CD4-positive, alpha-beta T cell (primary cell): Measurements from ENCODE around the gene TMEM201. TPM values are rescaled to one million over a fixed set of nuclear protein-coding genes. Genes with fewer than 3 reads are reported as not detected.

Source experiments
- ATAC-seq: fragments of 200-7000 bp; cut with Tn5 transposase; one replicate; pipeline ENCODE4 v1.10.0; 2022; ENCODE audit warnings: mild to moderate bottlenecking; ENCODE audit not compliant: poor library complexity
- CTCF ChIA-PET: fragments of 350-600 bp; sonication (Branson Sonifier 250); formaldehyde crosslinking; loops from one replicate; lab custom pipeline; 2021; ENCODE audit warnings: antibody characterized with exemption, inconsistent platforms; lab: Charles Lee
- POLR2A ChIA-PET: fragments of 350-600 bp; sonication (Branson Sonifier 250); formaldehyde crosslinking; loops from one replicate; lab custom pipeline; 2021; ENCODE audit warnings: antibody characterized with exemption, inconsistent platforms; lab: Charles Lee
- DNase-seq, 14 experiments: peaks; one replicate each; pipeline ENCODE4 v3.0.0-alpha.2; 2013 to 2020; ENCODE audit warnings: mixed read lengths in 2 of 14
- H3K27ac ChIP-seq, 2 donors: one replicate each; pipeline versions ENCODE4 v1.5.1 to v1.7.0; 2013; ENCODE audit warnings: low read length in 2 of 2, low read depth in 1 of 2, mild to moderate bottlenecking in 1 of 2
- H3K27me3 ChIP-seq, 2 experiments: 1 replicate in 1 of 2; 2 replicates in 1 of 2; pipeline versions ENCODE4 v1.6.1 to v1.7.0; 2013; ENCODE audit warnings: low read length in 2 of 2, control low read depth in 1 of 2, mild to moderate bottlenecking in 1 of 2, moderate library complexity in 1 of 2; ENCODE audit not compliant: insufficient read depth in 2 of 2, control insufficient read depth in 1 of 2
- H3K36me3 ChIP-seq: one replicate; pipeline ENCODE4 v1.6.1; 2013; ENCODE audit warnings: low read length, control low read depth; ENCODE audit not compliant: insufficient read depth
- H3K4me1 ChIP-seq: one replicate; pipeline ENCODE4 v1.6.1; 2013; ENCODE audit warnings: low read length, control low read depth; ENCODE audit not compliant: insufficient read depth
- H3K4me3 ChIP-seq: one replicate; pipeline ENCODE4 v1.5.1; 2013; ENCODE audit warnings: mild to moderate bottlenecking, low read length, moderate library complexity
- H3K9me3 ChIP-seq, 2 experiments: 1 replicate in 1 of 2; 2 replicates in 1 of 2; pipeline versions ENCODE4 v1.6.1 to v1.7.0; 2013; ENCODE audit warnings: low read length in 2 of 2, mild to moderate bottlenecking in 2 of 2, control low read depth in 1 of 2, moderate library complexity in 1 of 2; ENCODE audit not compliant: control insufficient read depth in 1 of 2, insufficient read depth in 1 of 2
- H3K27ac Mint-ChIP-seq: one replicate; pipeline ENCODE4 v1.8.0; 2020; ENCODE audit warnings: mixed read lengths
- H3K27me3 Mint-ChIP-seq: one replicate; pipeline ENCODE4 v1.8.0; 2021; ENCODE audit warnings: mixed read lengths
- H3K36me3 Mint-ChIP-seq: one replicate; pipeline ENCODE4 v1.8.0; 2021; ENCODE audit warnings: low read depth, mixed read lengths
- H3K4me1 Mint-ChIP-seq: one replicate; pipeline ENCODE4 v1.8.0; 2021; ENCODE audit warnings: low read depth, mixed read lengths
- H3K4me3 Mint-ChIP-seq: one replicate; pipeline ENCODE4 v1.8.0; 2020; ENCODE audit warnings: mild to moderate bottlenecking, mixed read lengths
- H3K9me3 Mint-ChIP-seq: one replicate; pipeline ENCODE4 v1.8.0; 2020; ENCODE audit warnings: mixed read lengths
- CTCF ChIP-seq: fragments of 200-600 bp; IDR thresholded peaks from one replicate; pipeline ENCODE4 v1.8.0; 2022; ENCODE audit warnings: antibody characterized with exemption, mild to moderate bottlenecking
- intact Hi-C, 2 experiments: fragments of 100-400 bp; cut with DNase I in 1 of 2; cut with micrococcal nuclease in 1 of 2; formaldehyde crosslinking; loops; one replicate each; pipeline versions ENCODE4 v1.15.1 to v1.9.0; 2023 to 2025; cut with DNase I, micrococcal nuclease
- total RNA-seq, 174 experiments: library from RNA in 2 of 174; stranded (reverse) in 2 of 174; gene quantifications; one replicate each; pipeline ENCODE4 v1.2.3 and lab custom pipeline; 2021 to 2026

Gene TMEM201
- total RNA-seq, 2 experiments from 2014 or later, result 9.1 to 9.2 TPM

DNA sequence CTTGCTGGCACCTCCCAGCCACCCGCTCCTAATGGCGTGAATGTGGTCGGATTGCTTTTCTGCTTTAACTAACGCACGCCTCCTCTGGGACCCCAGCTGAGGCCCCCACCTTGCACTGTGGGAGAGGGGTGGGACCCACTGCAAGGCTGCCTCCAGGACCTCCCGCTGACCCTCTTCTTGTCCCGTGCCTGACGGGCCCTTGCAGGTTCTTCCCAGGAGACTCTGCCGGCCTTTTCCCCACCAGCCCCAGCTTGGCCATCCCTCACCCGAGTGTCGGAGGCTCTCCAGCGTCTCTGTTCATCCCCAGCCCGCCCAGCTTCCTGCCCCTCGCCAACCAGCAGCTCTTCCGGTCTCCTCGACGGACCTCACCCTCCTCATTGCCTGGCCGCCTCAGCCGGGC, 18.6 kb downstream of the TMEM201 start:
- Histone ChIP-seq H3K27me3 (no peaks in the 10 kb centered on the region), H3K4me3 (no peak overlapping the region), H3K36me3 (peaks cover 7% of the 10 kb centered on the region), H3K27ac (no peak overlapping the region), H3K9me3 (no peaks in the 10 kb centered on the region), H3K4me1 (no peaks in the 10 kb centered on the region)
- no peak for TF ChIP-seq CTCF
- Mint-ChIP-seq H3K36me3 (peaks cover 10% of the 10 kb centered on the region), H3K9me3 (no peaks in the 10 kb centered on the region), H3K27me3 (no peaks in the 10 kb centered on the region), H3K4me1 (no peaks in the 10 kb centered on the region), H3K27ac (no peak overlapping the region), H3K4me3 (no peak overlapping the region)
- DNase-seq (no peak), ATAC-seq (no peak)
- ChIA-PET POLR2A (no interaction called here), CTCF (no interaction called here)
- intact Hi-C loops, result no loop called here

GRCh38 chr1:9609998-9610397, 21.3 kb downstream of the TMEM201 start:
- no peak overlapping the region for H3K27ac Mint-ChIP-seq
- H3K4me1 Mint-ChIP-seq, result no peaks in the 10 kb centered on the region
- no peak overlapping the region for H3K4me3 Mint-ChIP-seq
- H3K27me3 ChIP-seq, result no peaks in the 10 kb centered on the region
- ChIA-PET CTCF (no interaction called here), POLR2A (no interaction called here)
- H3K9me3 ChIP-seq, result no peaks in the 10 kb centered on the region
- no peak for TF ChIP-seq CTCF
- intact Hi-C loops, result no loop called here
- H3K4me1 ChIP-seq, result no peaks in the 10 kb centered on the region
- peaks cover 7% of the 10 kb centered on the region for H3K36me3 ChIP-seq
- H3K36me3 Mint-ChIP-seq, result peaks cover 4% of the 10 kb centered on the region
- ATAC-seq (no peak), DNase-seq (no peak)
- no peak overlapping the region for H3K27ac ChIP-seq
- H3K27me3 Mint-ChIP-seq, result no peaks in the 10 kb centered on the region
- H3K4me3 ChIP-seq, result no peak overlapping the region
- no peaks in the 10 kb centered on the region for H3K9me3 Mint-ChIP-seq

DNA sequence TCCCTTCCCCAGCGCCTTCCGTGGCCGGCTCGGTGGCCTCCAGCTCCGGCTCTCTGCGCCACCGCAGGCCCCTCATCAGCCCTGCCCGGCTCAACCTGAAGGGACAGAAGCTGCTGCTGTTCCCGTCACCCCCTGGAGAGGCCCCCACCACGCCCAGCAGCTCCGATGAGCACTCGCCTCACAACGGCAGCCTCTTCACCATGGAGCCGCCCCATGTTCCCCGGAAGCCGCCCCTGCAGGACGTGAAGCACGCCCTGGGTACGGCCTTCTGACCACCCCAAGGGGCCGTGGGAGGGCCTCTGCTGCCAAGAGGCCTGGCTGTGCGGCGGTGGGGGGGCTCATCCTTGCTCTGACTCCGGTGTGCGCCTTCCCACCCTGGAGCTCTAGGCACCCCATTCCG, 21.8 kb downstream of the TMEM201 start:
- Histone ChIP-seq H3K27me3 (no peaks in the 10 kb centered on the region), H3K9me3 (no peaks in the 10 kb centered on the region), H3K4me3 (no peak overlapping the region), H3K4me1 (peaks cover 2% of the 10 kb centered on the region), H3K36me3 (peaks cover 7% of the 10 kb centered on the region), H3K27ac (no peak overlapping the region)
- ChIA-PET POLR2A (no interaction called here), CTCF (no interaction called here)
- H3K4me3 Mint-ChIP-seq, result no peak overlapping the region
- ATAC-seq (no peak), DNase-seq (no peak)
- H3K36me3 Mint-ChIP-seq, result no peaks in the 10 kb centered on the region
- no peak for TF ChIP-seq CTCF
- no peaks in the 10 kb centered on the region for H3K9me3 Mint-ChIP-seq
- intact Hi-C loops, result no loop called here
- no peak overlapping the region for H3K27ac Mint-ChIP-seq
- H3K4me1 Mint-ChIP-seq, result no peaks in the 10 kb centered on the region
- no peaks in the 10 kb centered on the region for H3K27me3 Mint-ChIP-seq
